Vagina (tissue), 2 donors: Measurements from ENCODE around the gene BACE1-AS.

Experiments
- POLR2A ChIP-seq, 2 donors: fragments of 450-650 bp; IDR thresholded peaks; one replicate each; pipeline ENCODE4 v1.6.1; 2017; ENCODE audit warnings: antibody characterized with exemption in 2 of 2, mild to moderate bottlenecking in 2 of 2, moderate library complexity in 2 of 2
- TF ChIP-seq, protein P1 (sequence below), 3 experiments: fragments of 450-650 bp in 2 of 3; fragments of 200-600 bp in 1 of 3; sonication (generic) in 1 of 3; IDR thresholded peaks; one replicate each; pipeline ENCODE4 v1.5.1; 2017 to 2019; ENCODE audit warnings: antibody characterized with exemption in 3 of 3, mild to moderate bottlenecking in 2 of 3, moderate library complexity in 2 of 3

DNA sequence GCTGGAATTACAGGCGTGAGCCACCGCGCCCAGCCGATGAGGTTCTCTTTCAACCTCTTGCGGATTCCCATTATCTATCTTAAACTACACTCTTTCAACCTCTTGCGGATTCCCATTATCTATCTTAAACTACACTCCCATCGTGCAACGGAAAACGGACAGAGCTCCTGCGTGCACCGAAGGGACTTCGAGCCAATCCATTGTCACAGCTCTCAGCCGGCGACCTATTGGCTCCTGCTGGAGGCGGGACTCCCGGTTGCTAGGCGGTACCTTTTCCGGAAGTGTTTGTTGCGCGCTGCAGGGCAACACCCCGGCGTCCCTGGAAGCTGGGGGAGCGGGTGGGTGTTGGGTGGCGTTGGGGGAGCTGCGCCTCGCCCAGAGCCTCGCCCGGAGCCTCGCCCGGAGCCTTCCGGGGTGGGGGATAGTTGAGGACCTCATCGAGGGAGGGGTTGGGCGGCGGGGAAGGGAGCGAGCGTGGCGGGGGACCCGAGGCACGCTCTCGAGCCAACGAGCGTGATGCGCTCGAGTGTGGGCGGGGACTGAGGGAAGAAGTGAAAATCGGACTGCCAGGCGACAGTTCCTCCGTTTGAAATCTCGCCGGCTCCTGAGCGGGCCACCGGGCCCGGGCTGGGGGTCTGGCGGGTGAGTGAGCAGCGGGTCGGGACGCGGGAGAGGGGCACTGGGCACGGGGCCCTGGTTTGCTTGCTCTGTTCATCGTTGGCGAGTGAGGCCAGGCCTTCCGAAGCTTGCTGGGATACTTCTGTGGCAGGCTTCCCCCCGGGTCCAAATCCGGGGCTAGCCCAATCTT lies 36.6 kb downstream of the BACE1-AS start, which contains the start of gene CEP164:
- TF ChIP-seq, protein P1, sequence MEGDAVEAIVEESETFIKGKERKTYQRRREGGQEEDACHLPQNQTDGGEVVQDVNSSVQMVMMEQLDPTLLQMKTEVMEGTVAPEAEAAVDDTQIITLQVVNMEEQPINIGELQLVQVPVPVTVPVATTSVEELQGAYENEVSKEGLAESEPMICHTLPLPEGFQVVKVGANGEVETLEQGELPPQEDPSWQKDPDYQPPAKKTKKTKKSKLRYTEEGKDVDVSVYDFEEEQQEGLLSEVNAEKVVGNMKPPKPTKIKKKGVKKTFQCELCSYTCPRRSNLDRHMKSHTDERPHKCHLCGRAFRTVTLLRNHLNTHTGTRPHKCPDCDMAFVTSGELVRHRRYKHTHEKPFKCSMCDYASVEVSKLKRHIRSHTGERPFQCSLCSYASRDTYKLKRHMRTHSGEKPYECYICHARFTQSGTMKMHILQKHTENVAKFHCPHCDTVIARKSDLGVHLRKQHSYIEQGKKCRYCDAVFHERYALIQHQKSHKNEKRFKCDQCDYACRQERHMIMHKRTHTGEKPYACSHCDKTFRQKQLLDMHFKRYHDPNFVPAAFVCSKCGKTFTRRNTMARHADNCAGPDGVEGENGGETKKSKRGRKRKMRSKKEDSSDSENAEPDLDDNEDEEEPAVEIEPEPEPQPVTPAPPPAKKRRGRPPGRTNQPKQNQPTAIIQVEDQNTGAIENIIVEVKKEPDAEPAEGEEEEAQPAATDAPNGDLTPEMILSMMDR (IDR thresholded peaks at IDR 0.05) = no peak
- peak in 1 of 2 donors; percentile 24 for TF ChIP-seq POLR2A (IDR thresholded peaks at IDR 0.05)
